Measurements from ENCODE around the gene TTLL13. TPM values are rescaled to one million over a fixed set of nuclear protein-coding genes. Genes with fewer than 3 reads are reported as not detected.

The TTLL13 gene
- total RNA-seq, 1 experiment from 2014 or later: 1.0 TPM

GRCh38 chr15:90239371-90239770 lies 10.0 kb upstream of the TTLL13 start (continued):
- TF ChIP-seq REST (IDR thresholded peaks at IDR 0.05; ENCODE audit: low read depth) (no peak), FOSL1 (IDR thresholded peaks at IDR 0.05; ENCODE audit: low read depth) (no peak), ATF3 (IDR thresholded peaks at IDR 0.05) (no peak), ZFX (IDR thresholded peaks at IDR 0.05) (no peak)

- peaks cover 7 to 8% of the 10 kb centered on the region in 2 experiments; a peak in 2 of 4 replicates for H3K36me3 ChIP-seq (ENCODE audit: control insufficient read depth in 1 of 2, insufficient read depth in 2 of 2, low read length in 2 of 2)
- TF ChIP-seq EZH2 (IDR thresholded peaks at IDR 0.05): no peak
- H3K27ac ChIP-seq (ENCODE audit: low read depth, low read length): no peak overlapping the region
- no peak for DNase-seq (ENCODE audit: low read depth, low spot score)
- ChIA-PET RAD21 (ENCODE audit: low non-redundant PET in 1 of 2, low total read pairs in 2 of 2, uncharacterized antibody in 2 of 2, unreplicated experiment in 2 of 2) (no interaction called here), CTCF (no interaction called here), POLR2A (no interaction called here)
- intact Hi-C loops (cut with micrococcal nuclease): no loop called here
- H3K79me2 ChIP-seq (ENCODE audit: insufficient read depth, low read length): no peaks in the 10 kb centered on the region
- H4K20me1 ChIP-seq (ENCODE audit: insufficient read depth): no peaks in the 10 kb centered on the region
- no peak overlapping the region for H3K4me2 ChIP-seq (ENCODE audit: low read length)
- no peak overlapping the region for H2AFZ ChIP-seq (ENCODE audit: low read depth, low read length, poor library complexity, severe bottlenecking)
- peaks cover 0 to 19% of the 10 kb centered on the region in 2 experiments; a peak in 3 of 4 replicates for H3K4me1 ChIP-seq (ENCODE audit: control insufficient read depth in 1 of 2, insufficient read depth in 2 of 2, low read length in 2 of 2)
- no peaks in the 10 kb centered on the region for H3K27me3 ChIP-seq (ENCODE audit: insufficient read depth, low read length)
- no peaks in the 10 kb centered on the region for H3K9me3 ChIP-seq (ENCODE audit: control insufficient read depth in 1 of 2, insufficient read depth in 1 of 2, low read depth in 1 of 2, low read length in 2 of 2)
- no TSS peak for BruUV-seq (replicated peaks)
- H3K9ac ChIP-seq (ENCODE audit: low read length): no peak overlapping the region
- H3K9me2 ChIP-seq (ENCODE audit: insufficient read depth): no peaks in the 10 kb centered on the region
- no peak for ATAC-seq
- no peak overlapping the region for H3K4me3 ChIP-seq (replicated peaks in 1 of 2; ENCODE audit: low read depth in 1 of 2, low read length in 2 of 2)
These were observed 8.5 kb upstream of the TTLL13 start for GRCh38 chr15:90240856-90241255.
